Heart left ventricle (tissue), 16 donors: ENCODE results near the gene ZNF521. TPM values are rescaled to one million over a fixed set of nuclear protein-coding genes. Genes with fewer than 3 reads are reported as not detected.
A peak's percentile ranks its signal among the peaks of the same experiment; 100 is the strongest.

Source experiments
- ATAC-seq, 4 donors: fragments of 200-7000 bp; cut with Tn5 transposase; one replicate each; pipeline ENCODE4 v1.9.1; 2020 to 2022; ENCODE audit warnings: moderate library complexity in 4 of 4, mild to moderate bottlenecking in 3 of 4, moderate number of reproducible peaks in 1 of 4
- DNase-seq, 5 donors: peaks; one replicate each; pipeline ENCODE4 v3.0.0-alpha.2; 2020
- H3K27ac ChIP-seq, 12 donors: fragments of 200-600 bp; sonication (generic) in 4 of 12; one replicate each; pipeline versions ENCODE4 v1.5.0 to v1.8.0; 2016 to 2022; ENCODE audit warnings: mild to moderate bottlenecking in 2 of 12
- H3K27me3 ChIP-seq, 9 donors: fragments of 200-600 bp; sonication (generic) in 2 of 9; one replicate each; pipeline versions ENCODE4 v1.5.1 to v1.8.0; 2016 to 2022; ENCODE audit warnings: mild to moderate bottlenecking in 3 of 9
- H3K36me3 ChIP-seq, 9 donors: fragments of 200-600 bp; sonication (generic) in 2 of 9; one replicate each; pipeline versions ENCODE4 v1.5.0 to v1.8.0; 2018 to 2022; ENCODE audit warnings: mild to moderate bottlenecking in 2 of 9
- H3K4me1 ChIP-seq, 12 donors: fragments of 200-600 bp; sonication (generic) in 4 of 12; one replicate each; pipeline versions ENCODE4 v1.5.0 to v1.8.0; 2016 to 2022; ENCODE audit warnings: mild to moderate bottlenecking in 3 of 12
- H3K4me3 ChIP-seq, 12 donors: fragments of 200-600 bp; sonication (generic) in 4 of 12; one replicate each; pipeline versions ENCODE4 v1.5.0 to v1.8.0; 2017 to 2022; ENCODE audit warnings: mild to moderate bottlenecking in 9 of 12, moderate library complexity in 4 of 12
- H3K9me3 ChIP-seq, 12 donors: fragments of 200-600 bp; sonication (generic) in 4 of 12; one replicate each; pipeline versions ENCODE4 v1.5.0 to v1.8.0; 2016 to 2022; ENCODE audit warnings: mild to moderate bottlenecking in 1 of 12
- POLR2A ChIP-seq, 2 donors: fragments of 450-650 bp; IDR thresholded peaks; one replicate each; pipeline ENCODE4 v1.6.1; 2017; ENCODE audit warnings: antibody characterized with exemption in 2 of 2, mild to moderate bottlenecking in 2 of 2, moderate library complexity in 2 of 2
- WGBS, 4 donors: extraction: QIAGEN DNeasy Blood & Tissue Kit in 2 of 4; methylation state at CpG; one replicate each; pipeline versions ENCODE4 v1.1.5 to v1.1.7; 2013 to 2018; 5-methylcytosine and 5-hydroxymethylcytosine counted together
- intact Hi-C, 10 donors: fragments of 100-400 bp; cut with DNase I; formaldehyde crosslinking; loops; one replicate each; pipeline versions ENCODE4 v1.11.1 to v1.14.2; 2022
- polyA plus RNA-seq, 2 donors: library from polyadenylated mRNA; stranded (reverse); fragments of 200-250 nt; gene quantifications; one replicate each; pipeline ENCODE4 v1.2.3, GENCODE V29; 2013
- total RNA-seq, 9 donors: library from RNA; depleted of rRNA in 2 of 9; stranded (reverse); fragments of >200 nt in 2 of 9; fragmentation: NEBNext Ultra II Directional in 3 of 9; extraction: Animal tissue kit (Norgen Biotek cat#: 25700) in 3 of 9; gene quantifications; one replicate each; pipeline versions ENCODE4 v1.1.0 to v1.2.4, GENCODE V29; 2016 to 2023
- TF ChIP-seq, protein P1 (sequence below), 12 donors: fragments of 200-600 bp; sonication (generic) in 4 of 12; IDR thresholded peaks; one replicate each; pipeline versions ENCODE4 v1.5.0 to v1.8.0; 2018 to 2022; ENCODE audit warnings: antibody characterized with exemption in 12 of 12, mild to moderate bottlenecking in 5 of 12
- donor health status: ischemic (EF 13 %, LVEDD 7.1; RV severe dilation, severe dysfunction).
- donor health status: healthy with polysubstance abuse.
- donor health status: DM: no; HTN: yes; CAD: no.
- donor health status: DM: no; HTN: no; CAD: no.
- donor health status: ischemic (EF 25% LVEDD 6.9; RV normal size, moderate dysfunction).
- donor health status: ischemic (EF 25% LVEDD 5.7; RV mildly dilated, moderate dysfunction).
- donor health status: healthy.
- donor health status: DM: yes; HTN: yes; CAD: no.
- donor health status: ischemic (EF 35%, LVEDD 5.7; RV mildly dilated, moderate dysfunction).
- donor health status: nonischemic (EF 11% LVEDD 7.7; RV severe dilation, severe dysfunction).
- donor health status: DM: yes; HTN: yes; CAD: no.
- donor health status: PGD.
- donor health status: ischemic (EF 29% LVEDD 5.4; RV normal size, mild dysfunction).
- donor health status: nonischemic (EF 23%, LVEDD 6.1; RV moderate dilation, normal function).

ZNF521 gene
- total and polyA plus RNA-seq, 11 donors: 1.5 to 24.4 (median 14.9) TPM

DNA sequence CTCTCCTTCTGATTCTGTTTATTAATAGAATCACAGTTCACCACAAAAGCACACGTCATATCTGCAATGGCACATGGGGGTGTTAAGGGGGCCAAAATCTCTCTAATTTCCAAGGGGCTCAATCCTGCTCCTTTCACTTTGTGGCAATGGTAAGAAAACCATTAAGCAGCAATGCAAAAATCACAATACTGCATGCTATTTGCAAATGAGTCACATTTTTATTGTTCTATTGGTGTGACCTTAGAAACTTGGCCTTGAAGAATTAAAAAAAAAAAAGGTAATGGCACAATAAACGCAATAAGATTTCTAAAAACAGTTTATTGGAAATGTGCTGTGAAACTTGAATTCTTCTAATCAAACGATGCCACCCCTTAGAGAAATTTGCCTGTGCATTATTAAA lies 251.5 kb downstream of the ZNF521 start:
- peaks cover 0 to 36% (median 10%) of the 10 kb centered on the region in 12 donors for H3K4me1 ChIP-seq
- ATAC-seq: no peak
- no peaks in the 10 kb centered on the region for H3K27me3 ChIP-seq
- DNase-seq: no peak
- no peak overlapping the region for H3K4me3 ChIP-seq
- intact Hi-C loops: loop anchor here in 1 of 10 donors (10.0 kb wide), 1 partner anchor 244 kb away; no protein-coding TSS in a partner anchor
- no peak overlapping the region for H3K27ac ChIP-seq
- WGBS, 4 donors: 72 to 79% (median 76%) methylated on average over 3 of the region's 3 CpGs
- H3K9me3 ChIP-seq: no peaks in the 10 kb centered on the region
- no peaks in the 10 kb centered on the region for H3K36me3 ChIP-seq
- no peak for TF ChIP-seq POLR2A (IDR thresholded peaks at IDR 0.05)
- TF ChIP-seq, protein P1, sequence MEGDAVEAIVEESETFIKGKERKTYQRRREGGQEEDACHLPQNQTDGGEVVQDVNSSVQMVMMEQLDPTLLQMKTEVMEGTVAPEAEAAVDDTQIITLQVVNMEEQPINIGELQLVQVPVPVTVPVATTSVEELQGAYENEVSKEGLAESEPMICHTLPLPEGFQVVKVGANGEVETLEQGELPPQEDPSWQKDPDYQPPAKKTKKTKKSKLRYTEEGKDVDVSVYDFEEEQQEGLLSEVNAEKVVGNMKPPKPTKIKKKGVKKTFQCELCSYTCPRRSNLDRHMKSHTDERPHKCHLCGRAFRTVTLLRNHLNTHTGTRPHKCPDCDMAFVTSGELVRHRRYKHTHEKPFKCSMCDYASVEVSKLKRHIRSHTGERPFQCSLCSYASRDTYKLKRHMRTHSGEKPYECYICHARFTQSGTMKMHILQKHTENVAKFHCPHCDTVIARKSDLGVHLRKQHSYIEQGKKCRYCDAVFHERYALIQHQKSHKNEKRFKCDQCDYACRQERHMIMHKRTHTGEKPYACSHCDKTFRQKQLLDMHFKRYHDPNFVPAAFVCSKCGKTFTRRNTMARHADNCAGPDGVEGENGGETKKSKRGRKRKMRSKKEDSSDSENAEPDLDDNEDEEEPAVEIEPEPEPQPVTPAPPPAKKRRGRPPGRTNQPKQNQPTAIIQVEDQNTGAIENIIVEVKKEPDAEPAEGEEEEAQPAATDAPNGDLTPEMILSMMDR (IDR thresholded peaks at IDR 0.05): no peak

DNA sequence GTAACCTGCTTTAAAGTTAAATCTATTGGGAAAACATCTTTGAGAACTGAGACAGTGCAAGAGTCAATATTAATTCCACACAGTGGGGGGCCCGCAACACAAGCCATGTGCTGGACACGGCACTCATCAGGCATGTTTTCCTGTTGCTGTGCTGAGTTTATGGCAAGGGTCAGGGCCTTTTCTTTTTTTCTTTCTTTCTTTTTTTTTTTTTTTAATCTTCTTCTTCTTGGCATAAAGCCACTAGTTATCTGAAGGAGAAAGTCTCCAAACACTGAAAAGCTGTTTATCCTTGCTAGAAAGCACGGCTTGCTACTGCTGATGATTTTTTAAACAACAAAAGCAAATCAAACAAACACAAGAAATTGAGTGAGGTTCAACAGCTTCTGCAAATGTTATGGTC lies 252.1 kb downstream of the ZNF521 start:
- no peak for TF ChIP-seq POLR2A (IDR thresholded peaks at IDR 0.05)
- TF ChIP-seq, protein P1 (IDR thresholded peaks at IDR 0.05): no peak
- Histone ChIP-seq H3K9me3 (no peaks in the 10 kb centered on the region), H3K36me3 (no peaks in the 10 kb centered on the region), H3K27ac (no peak overlapping the region), H3K4me3 (no peak overlapping the region), H3K27me3 (no peaks in the 10 kb centered on the region), H3K4me1 (peaks cover 0 to 36% (median 10%) of the 10 kb centered on the region in 12 donors)
- intact Hi-C loops: loop anchor here in 2 of 10 donors (5.0 to 10.0 kb wide), 2 partner anchors 62 to 245 kb away; no protein-coding TSS in a partner anchor
- ATAC-seq (peak in 1 of 4 donors; percentile 32), DNase-seq (peak in 1 of 5 donors; percentile 29)
- 57 to 70% (median 63%) methylated on average over 3 of the region's 3 CpGs for WGBS, 4 donors

DNA sequence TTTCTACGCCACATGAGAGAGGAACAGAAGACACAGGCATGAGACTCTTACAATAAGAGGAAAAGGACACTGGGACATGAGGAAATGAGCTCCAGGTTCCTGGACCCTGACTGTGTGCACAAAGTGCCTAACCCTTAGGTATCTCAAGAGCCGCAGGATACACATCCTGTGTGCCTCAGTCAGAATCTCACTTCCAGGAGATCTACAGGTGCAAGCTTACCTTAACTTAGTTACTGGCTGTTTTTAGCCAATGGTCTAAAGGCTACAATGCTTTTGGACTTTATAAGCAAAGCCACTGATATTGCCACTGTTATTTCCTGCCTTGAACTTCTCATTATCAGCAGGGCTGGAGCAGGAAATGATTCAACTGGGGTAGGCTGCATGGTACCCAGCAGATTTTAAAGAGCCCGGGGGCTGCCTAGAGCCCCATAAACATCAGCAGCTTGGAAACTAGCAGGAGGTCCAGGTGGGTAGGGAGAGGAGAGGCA lies 254.4 kb downstream of the ZNF521 start:
- no peaks in the 10 kb centered on the region for H3K36me3 ChIP-seq
- TF ChIP-seq, protein P1 (IDR thresholded peaks at IDR 0.05): no peak
- no peak for TF ChIP-seq POLR2A (IDR thresholded peaks at IDR 0.05)
- H3K4me1 ChIP-seq: peaks cover 0 to 39% (median 8%) of the 10 kb centered on the region in 12 donors
- H3K9me3 ChIP-seq: no peaks in the 10 kb centered on the region
- ATAC-seq (peak in 2 of 4 donors; percentile 24 to 53), DNase-seq (no peak)
- no peak overlapping the region for H3K27ac ChIP-seq
- intact Hi-C loops: loop anchor here in 1 of 10 donors (5.0 kb wide), 1 partner anchor 65 kb away; no protein-coding TSS in a partner anchor
- no peaks in the 10 kb centered on the region for H3K27me3 ChIP-seq
- no peak overlapping the region for H3K4me3 ChIP-seq
- WGBS, 4 donors: 50 to 71% (median 60%) methylated on average over 3 of the region's 3 CpGs

DNA sequence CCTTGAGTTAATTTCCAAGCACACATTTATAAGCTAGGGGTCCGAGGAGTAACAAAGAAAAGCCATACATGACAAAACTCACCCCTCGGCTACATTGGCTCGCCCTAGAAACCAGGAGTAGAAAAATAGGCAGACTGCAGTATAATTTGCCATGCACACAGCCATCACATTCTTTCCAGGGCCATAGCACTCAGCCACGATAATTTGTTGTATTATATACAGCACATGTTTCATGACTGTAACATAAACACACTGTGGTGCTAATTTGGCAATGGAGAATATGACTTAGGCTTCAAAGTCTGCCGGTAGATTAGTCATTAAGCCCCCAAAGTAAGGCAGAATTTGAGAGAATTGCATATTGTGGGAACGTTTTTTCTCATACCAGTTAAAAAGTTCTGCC lies 254.9 kb downstream of the ZNF521 start:
- ATAC-seq: no peak
- 77 to 85% (median 80%) methylated on average over 6 of the region's 6 CpGs for WGBS, 4 donors
- Histone ChIP-seq H3K4me1 (peaks cover 0 to 34% (median 7%) of the 10 kb centered on the region in 12 donors), H3K27ac (no peak overlapping the region), H3K27me3 (no peaks in the 10 kb centered on the region), H3K9me3 (no peaks in the 10 kb centered on the region), H3K36me3 (peaks cover 0 to under 1% (median 0%) of the 10 kb centered on the region in 9 donors), H3K4me3 (no peak overlapping the region)
- TF ChIP-seq, protein P1 (IDR thresholded peaks at IDR 0.05): no peak
- TF ChIP-seq POLR2A (IDR thresholded peaks at IDR 0.05): no peak
- intact Hi-C loops: loop anchor here in 1 of 10 donors (5.0 kb wide), 1 partner anchor 65 kb away; no protein-coding TSS in a partner anchor
- DNase-seq: no peak
